Mucosa of rectum (tissue), 2 donors: Measurements from ENCODE around the gene AMMECR1L.
"Not testable (repeated sequence)": the region's sequence is repeated elsewhere in the genome, so short reads cannot be mapped to it uniquely, and the experiment has no call there.

Source experiments
- H3K27ac ChIP-seq, 2 donors: one replicate each; pipeline ENCODE4 v1.7.0; 2013; ENCODE audit warnings: inconsistent platforms in 2 of 2, low read depth in 2 of 2, low read length in 2 of 2
- H3K27me3 ChIP-seq, 2 donors: one replicate each; pipeline ENCODE4 v1.7.0; 2013; ENCODE audit warnings: low read length in 2 of 2; ENCODE audit not compliant: control insufficient read depth in 2 of 2, insufficient read depth in 2 of 2
- H3K36me3 ChIP-seq, 2 donors: one replicate each; pipeline ENCODE4 v1.7.0; 2013; ENCODE audit warnings: low read length in 2 of 2; ENCODE audit not compliant: control insufficient read depth in 2 of 2, insufficient read depth in 2 of 2
- H3K4me1 ChIP-seq, 2 donors: one replicate each; pipeline ENCODE4 v1.7.0; 2013; ENCODE audit warnings: low read length in 2 of 2, mild to moderate bottlenecking in 1 of 2; ENCODE audit not compliant: control insufficient read depth in 2 of 2, insufficient read depth in 2 of 2
- H3K4me3 ChIP-seq, 2 donors: one replicate each; pipeline ENCODE4 v1.7.0; 2013; ENCODE audit warnings: low read length in 2 of 2
- H3K9ac ChIP-seq, 2 donors: one replicate each; pipeline ENCODE4 v1.7.0; 2013; ENCODE audit warnings: low read length in 2 of 2, low read depth in 1 of 2, mild to moderate bottlenecking in 1 of 2
- H3K9me3 ChIP-seq, 2 donors: one replicate each; pipeline ENCODE4 v1.7.0; 2013; ENCODE audit warnings: low read length in 2 of 2; ENCODE audit not compliant: control insufficient read depth in 2 of 2
- donor health status: healthy.
- donor health status: Normal muscosa, but diverticular disease.

The AMMECR1L gene

GRCh38 chr2:127907733-127908400 lies 22.1 kb upstream of the AMMECR1L start:
- H3K27me3 ChIP-seq, H3K36me3 ChIP-seq, H3K4me1 ChIP-seq, H3K9ac ChIP-seq, H3K27ac ChIP-seq, H3K9me3 ChIP-seq, H3K4me3 ChIP-seq: not testable (repeated sequence)

GRCh38 chr2:127906206-127906926 lies 20.6 kb upstream of the AMMECR1L start:
- no peaks in the 10 kb centered on the region for H3K36me3 ChIP-seq
- H3K4me3 ChIP-seq, result no peak overlapping the region
- H3K27me3 ChIP-seq, result peaks cover 0 to 3% of the 10 kb centered on the region in 2 donors
- H3K9ac ChIP-seq, result no peak overlapping the region
- no peaks in the 10 kb centered on the region for H3K9me3 ChIP-seq
- H3K4me1 ChIP-seq, result peaks cover 0 to 5% of the 10 kb centered on the region in 2 donors
- H3K27ac ChIP-seq, result no peak overlapping the region

DNA sequence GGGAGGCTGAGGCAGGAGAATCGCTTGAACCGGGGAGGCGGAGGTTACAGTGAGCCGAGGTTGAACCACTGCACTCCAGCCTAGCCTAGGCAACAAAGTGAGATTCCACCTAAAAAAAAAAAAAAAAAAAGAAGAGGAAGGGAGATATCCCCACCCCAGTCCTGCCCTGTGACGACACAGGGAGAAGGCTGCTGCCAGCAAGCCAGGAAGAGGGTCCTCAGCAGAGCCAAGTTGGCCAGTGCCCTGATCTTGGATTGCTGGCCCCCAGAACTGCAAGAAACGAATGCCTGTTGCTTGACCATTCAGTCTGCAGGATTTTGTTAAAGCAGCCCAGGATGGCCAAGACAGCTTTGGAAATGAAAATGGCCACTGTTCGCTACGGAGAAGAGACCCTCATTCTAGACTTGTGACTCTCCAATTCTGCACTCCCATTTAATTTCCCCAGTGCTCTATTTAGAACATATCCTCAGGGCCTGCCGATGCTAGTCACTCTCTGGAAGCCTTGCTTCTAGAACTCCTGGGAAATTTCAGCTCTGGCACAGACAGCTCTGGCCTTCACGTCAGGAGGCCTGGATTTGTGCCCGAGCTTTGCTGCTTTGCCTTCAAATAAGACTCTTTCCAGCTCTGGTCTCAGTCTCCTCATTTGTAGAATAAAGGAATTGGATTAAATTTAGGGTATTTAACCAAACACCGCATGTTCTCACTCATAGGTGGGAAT lies 15.7 kb upstream of the AMMECR1L start:
- no peaks in the 10 kb centered on the region for H3K4me1 ChIP-seq
- H3K9ac ChIP-seq, result no peak overlapping the region
- H3K36me3 ChIP-seq, result no peaks in the 10 kb centered on the region
- no peaks in the 10 kb centered on the region for H3K27me3 ChIP-seq
- H3K27ac ChIP-seq, result no peak overlapping the region
- no peaks in the 10 kb centered on the region for H3K9me3 ChIP-seq
- H3K4me3 ChIP-seq, result no peak overlapping the region

DNA sequence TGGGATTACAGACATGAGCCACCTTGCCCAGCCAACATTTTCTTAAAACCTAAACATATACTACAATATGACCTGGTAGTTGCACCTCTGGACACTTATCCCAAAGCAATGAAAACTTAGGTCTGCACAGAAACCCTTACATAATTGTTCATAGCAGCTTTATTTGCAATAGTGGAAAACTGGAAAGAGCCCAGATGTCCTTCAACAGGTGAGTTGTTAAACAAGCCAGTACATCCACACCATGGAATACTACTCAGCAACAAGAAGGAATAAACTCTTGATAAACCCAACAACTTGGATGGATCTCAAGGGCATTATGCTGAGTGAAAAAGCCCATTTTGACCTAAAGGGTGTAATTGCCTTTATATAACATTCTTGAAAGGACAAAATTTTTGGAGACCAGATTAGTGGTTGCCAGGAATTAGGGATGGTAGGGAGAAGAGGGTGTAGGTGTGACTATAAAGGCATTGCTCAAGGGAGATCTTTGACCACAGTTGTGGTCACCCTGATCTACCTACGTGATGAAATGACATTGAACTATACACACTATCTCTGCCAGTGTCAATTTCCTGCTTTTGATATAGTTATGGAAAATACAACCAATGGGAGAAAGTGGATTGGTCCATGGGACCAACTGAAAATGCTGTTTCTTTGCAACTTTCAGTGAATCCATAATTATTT lies 11.9 kb upstream of the AMMECR1L start:
- Histone ChIP-seq H3K9ac (no peak overlapping the region), H3K9me3 (no peaks in the 10 kb centered on the region), H3K4me3 (no peak overlapping the region), H3K27me3 (no peaks in the 10 kb centered on the region), H3K36me3 (no peaks in the 10 kb centered on the region), H3K4me1 (no peaks in the 10 kb centered on the region), H3K27ac (no peak overlapping the region)

DNA sequence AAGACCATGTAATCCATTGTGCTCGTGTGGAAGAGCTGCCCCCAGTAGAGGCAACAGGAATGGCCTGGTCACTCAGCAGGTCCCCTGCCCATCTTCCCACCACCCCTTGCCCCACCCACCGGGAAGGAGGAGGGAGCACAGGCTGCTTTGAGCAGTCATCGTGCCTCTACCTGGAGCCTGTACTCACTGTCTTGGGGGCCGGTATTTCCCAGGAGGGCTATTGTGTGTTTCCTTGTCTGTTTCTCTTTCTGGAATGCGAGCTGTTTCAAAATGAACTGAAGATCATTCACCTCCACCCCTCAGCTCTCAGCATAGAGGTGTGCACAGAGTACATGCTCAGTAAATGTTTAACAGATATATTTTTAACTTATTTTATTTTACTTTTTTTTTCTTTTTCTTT lies 7.7 kb upstream of the AMMECR1L start:
- H3K27me3 ChIP-seq, result no peaks in the 10 kb centered on the region
- no peaks in the 10 kb centered on the region for H3K9me3 ChIP-seq
- H3K36me3 ChIP-seq, result no peaks in the 10 kb centered on the region
- H3K9ac ChIP-seq, result no peak overlapping the region
- no peak overlapping the region for H3K4me3 ChIP-seq
- no peaks in the 10 kb centered on the region for H3K4me1 ChIP-seq
- no peak overlapping the region for H3K27ac ChIP-seq

DNA sequence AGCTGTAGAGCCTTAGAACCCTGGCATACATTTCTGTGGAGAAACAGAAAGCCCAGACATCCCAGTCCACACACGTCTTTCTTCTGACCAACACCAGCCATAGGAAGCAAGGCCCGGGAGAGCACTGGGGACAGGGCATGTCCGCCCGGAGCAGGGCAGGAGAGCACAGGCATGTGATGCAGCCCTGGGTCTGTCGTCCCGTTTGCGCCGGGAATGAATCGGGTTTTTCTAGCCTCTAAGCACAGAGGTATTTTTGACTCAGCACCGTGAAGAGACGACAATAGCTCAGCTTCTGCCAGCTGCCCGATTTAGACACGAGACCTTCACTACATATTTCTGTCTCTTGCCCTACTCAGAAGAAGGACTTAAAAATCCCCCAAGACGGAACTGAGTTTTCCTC lies 7.3 kb upstream of the AMMECR1L start:
- Histone ChIP-seq H3K9me3 (no peaks in the 10 kb centered on the region), H3K9ac (no peak overlapping the region), H3K4me1 (no peaks in the 10 kb centered on the region), H3K27me3 (no peaks in the 10 kb centered on the region), H3K36me3 (no peaks in the 10 kb centered on the region), H3K27ac (no peak overlapping the region), H3K4me3 (no peak overlapping the region)

GRCh38 chr2:127891811-127892210 lies 6.1 kb upstream of the AMMECR1L start:
- H3K4me1 ChIP-seq, result peaks cover 4 to 5% of the 10 kb centered on the region in 2 donors
- H3K27ac ChIP-seq, result no peak overlapping the region
- H3K4me3 ChIP-seq, result no peak overlapping the region
- no peaks in the 10 kb centered on the region for H3K9me3 ChIP-seq
- no peaks in the 10 kb centered on the region for H3K27me3 ChIP-seq
- no peak overlapping the region for H3K9ac ChIP-seq
- no peaks in the 10 kb centered on the region for H3K36me3 ChIP-seq

DNA sequence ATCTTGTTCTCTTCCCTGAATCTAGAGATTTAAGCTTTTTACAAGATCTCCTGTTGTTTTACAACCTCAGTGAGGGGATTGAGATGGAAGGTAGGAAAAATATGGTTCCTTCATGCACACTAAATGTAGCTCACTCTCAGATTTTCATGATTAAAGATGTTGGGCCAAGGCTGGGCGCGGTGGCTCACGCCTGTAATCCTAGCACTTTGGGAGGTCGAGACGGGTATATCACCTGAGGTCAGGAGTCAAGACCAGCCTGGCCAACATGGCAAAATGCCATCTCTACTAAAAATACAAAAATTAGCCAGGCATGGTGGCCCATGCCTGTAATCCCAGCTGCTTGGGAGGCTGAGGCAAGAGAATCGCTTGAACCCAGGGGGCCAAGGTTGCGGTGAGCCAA lies 5.0 kb upstream of the AMMECR1L start:
- H3K27me3 ChIP-seq, H3K27ac ChIP-seq, H3K4me3 ChIP-seq, H3K9me3 ChIP-seq, H3K4me1 ChIP-seq, H3K36me3 ChIP-seq, H3K9ac ChIP-seq: not testable (repeated sequence)

GRCh38 chr2:127888772-127889171 lies 3.0 kb upstream of the AMMECR1L start:
- Histone ChIP-seq H3K27me3 (no peaks in the 10 kb centered on the region), H3K4me1 (peaks cover 14% of the 10 kb centered on the region in 2 donors), H3K9me3 (no peaks in the 10 kb centered on the region), H3K27ac (no peak overlapping the region), H3K4me3 (no peak overlapping the region), H3K36me3 (no peaks in the 10 kb centered on the region), H3K9ac (no peak overlapping the region)

DNA sequence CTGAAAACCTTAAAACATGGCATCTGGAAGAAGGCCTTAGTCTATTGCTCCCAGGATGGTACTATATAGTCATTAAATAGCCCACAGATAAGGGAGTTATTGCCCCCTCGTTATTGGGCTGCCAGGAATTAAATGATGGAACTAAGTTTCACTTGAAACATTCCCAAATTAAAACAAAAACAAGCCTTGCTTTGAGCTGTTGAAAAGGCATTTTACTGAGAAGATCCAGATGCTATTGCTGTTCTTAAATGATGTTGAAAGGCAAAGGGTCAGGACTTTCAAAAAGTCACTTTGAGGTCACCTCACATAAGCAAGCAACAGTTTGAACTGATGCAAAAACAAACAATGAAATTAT lies 2.0 kb upstream of the AMMECR1L start:
- Histone ChIP-seq H3K4me1 (peaks cover 14% of the 10 kb centered on the region in 2 donors), H3K4me3 (no peak overlapping the region), H3K9me3 (no peaks in the 10 kb centered on the region), H3K27me3 (no peaks in the 10 kb centered on the region), H3K9ac (no peak overlapping the region), H3K27ac (no peak overlapping the region), H3K36me3 (no peaks in the 10 kb centered on the region)
